Activated naive CD4-positive, alpha-beta T cell (primary cell): ENCODE measurements around the gene ITPR1.

Experiments
- DNase-seq, 4 experiments: peaks; one replicate each; lab custom pipeline; 2025; lab: John Stamatoyannopoulos, UW

Gene ITPR1

DNA sequence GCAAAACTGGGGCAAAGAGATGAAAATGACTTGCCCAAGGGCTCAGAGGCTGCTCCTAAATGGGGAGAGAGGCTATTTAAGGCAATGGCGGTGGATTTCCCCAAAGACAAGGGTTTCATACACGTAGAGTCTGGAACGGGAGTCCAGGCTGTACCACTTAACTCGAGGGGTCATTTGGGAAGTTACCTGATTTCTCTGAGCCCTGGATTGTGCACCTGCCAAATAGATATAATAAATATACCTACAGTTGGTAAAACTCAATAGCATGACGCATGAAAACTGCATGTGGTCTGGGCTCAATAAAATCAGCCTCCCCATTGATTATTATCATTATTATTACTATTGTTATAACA, 1.3 kb upstream of the ITPR1 start:
- no peak for DNase-seq

DNA sequence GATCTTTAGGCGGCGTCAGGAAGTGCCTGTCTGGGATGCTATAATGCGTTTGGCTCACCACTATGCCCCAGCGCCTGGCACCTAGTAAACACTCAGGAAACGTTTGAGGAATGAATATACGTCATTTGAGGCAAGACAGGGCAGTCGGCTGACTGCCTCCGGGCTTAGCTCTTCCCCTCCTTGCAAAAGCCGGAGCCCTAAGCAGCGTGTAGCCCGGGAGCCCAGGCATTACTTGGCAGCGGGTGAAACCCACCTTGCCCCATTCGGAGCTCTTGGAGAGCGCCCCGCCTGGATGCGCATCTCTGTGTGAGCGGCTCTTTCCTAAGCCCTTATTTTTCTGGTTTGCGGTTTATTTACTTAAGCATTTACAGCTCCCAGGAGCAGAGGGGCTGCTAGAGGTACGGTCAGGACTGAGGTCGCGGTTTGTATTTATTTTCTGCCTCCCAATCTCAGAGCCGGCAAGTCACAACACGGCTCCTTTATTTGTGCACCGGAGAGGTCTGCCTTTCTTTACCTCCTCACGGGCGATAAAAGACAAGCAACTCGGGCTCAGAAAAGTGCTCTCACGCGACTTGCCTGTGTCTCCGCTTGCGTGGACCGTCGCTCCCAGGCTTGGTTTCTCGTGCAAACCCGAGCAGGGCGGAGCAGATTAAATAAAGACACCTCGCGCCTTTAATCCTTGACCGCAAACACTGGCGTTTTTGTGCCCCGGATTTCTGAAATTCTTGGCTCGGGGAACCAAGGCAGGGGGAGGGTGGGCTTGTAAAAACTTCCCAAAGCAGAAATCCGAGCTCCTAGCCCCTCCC, 737 bp upstream of the ITPR1 start:
- peak; percentile 3 to 31 (median 18) for DNase-seq

DNA sequence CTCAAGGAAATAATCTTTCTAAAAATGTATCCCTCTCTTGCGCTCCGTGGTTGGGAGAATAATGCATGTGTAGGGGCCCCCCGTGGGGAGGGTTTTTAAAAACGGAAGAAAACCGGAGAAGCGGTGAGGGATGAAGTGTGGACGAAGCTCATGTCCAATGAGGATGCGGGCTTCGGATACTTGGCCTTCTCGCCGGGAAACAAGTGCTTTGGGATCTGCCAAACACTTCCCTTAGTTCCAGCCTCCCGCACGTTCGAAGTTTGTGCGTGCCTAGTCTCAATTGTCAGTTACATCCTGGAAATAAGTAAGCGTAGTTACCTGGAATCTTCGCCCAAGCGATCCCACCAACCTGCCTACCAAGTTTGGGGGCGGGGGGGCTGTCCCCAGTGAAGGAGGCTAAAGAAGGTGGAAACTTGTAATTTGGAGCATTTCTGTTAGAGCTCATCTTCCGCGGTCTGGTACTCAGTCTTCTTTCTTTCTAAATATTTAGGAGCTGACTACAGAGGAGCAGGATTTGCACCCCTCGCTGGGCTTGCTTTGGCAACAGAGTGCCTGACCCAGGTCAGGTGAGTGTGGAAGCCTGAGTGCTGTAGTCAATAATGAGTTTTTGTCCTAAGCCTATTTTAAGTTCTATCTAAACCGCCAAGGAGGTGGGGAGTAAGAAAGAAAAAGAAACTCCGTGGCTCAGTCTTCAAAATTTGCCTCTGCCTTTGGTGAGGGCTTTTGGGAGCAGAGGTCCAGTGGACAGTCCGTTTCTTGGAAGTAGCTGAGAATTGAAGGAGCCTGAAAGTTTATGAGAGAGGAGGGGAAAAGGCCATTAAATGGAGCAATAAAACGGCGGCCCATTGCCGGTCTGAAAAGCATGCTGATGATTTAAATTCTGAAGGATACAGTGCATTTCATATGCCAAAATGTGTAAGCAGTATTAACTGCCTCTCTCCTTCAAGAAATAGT, 1.1 kb downstream of the ITPR1 start:
- peak in 2 of 4 experiments; percentile 5 to 13 for DNase-seq

DNA sequence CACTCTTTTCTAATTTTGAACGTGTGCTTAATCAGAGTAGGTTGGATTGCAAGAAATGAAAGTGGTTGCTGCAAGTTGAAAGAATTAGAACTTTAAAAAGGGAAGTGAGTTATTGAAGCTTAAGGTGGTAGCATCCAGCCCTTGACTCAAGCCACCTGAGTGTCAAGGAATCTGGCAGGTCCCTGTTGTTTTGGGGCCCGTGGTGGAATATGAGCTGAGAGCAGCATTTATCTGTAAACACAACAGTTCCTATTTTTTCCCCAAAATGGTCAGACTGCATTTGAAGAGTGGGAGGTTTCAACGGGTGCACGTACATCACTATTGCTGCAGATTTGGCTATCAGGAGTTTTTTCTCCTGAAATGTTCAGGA, 1.7 kb downstream of the ITPR1 start:
- no peak for DNase-seq

DNA sequence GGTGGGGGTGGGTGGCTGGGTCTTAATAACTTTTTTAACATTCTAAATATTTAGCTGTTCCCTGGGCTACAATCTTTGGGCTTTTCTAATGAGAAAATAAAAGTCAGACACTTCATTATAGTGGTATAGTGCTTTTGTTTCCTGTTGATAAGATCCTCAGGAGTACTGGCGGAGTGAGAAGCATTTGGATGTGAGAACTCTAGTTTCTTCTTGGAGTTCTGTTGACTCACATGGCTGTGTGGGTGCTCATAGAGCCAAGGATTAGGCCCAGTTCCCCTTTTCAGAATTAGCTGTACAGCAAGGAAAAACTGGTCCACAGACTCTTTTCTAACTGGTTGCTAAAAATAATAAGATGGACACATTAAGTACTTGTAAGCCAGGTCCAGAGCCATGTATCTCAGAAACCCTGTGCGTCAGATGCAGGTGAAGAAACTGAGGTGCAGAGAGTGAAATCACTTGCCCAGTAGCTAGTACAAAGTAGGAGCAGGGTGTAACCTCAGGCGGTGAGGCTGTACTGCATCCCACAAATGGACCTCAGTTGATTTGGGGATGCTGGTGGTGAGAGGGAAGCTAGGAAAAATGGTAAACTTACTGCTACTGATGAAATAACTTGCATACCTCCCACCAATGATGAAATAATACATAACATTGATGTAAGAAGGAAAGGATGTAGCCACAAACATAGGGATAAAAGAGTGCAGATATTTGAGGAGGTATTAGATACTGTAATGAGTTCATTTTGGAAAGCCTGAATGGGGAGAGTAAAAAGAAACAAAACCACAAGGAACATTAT, 2.3 kb downstream of the ITPR1 start:
- no peak for DNase-seq

DNA sequence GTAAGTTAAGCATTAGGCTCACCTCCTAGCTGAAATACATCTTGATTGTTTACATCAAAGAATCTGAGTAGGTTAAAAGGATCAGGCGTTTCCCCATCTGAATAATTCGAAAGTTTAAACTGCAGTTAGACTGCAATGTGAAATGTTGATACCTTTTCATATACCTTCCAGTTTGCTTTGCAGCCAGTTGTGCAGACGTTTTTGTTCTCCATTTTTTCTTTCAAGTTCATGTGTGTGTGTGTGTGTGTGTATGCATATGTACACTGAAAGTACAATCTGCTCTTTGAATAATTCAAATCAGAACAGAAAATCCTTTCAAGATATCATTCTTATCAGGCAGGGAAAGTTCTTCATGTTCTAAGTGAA, 2.9 kb downstream of the ITPR1 start:
- no peak for DNase-seq

DNA sequence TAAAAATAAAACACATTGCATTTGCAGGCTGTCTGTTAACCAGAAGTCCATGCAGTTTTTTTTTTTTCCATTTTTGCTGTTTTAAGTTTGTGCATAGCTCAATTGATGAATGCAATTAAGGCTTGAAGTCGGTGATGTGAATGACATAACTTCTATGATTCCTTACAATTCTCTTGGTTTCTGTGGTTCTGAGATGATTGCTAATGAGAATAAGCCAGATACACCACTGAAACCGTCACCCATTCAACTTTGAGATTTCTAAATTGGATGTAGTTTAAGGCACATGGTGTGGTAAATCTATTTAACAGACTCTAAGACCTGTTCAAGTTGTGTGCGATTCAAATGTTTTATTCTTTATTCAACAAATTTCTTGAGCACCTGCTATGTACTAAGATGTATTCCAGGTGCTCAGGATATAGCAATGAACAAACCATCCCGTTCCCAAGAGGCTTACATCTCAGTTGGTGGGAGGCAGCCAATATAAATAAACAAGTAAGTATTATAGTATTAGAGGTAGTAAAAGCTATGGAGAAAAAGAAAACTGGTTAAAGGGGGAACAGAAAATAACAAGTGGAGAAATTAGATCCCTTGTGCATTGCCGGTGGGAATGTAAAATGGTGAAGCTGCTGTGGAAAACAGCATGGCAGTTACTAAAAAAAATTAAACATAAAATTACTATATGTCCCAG, 4.0 kb downstream of the ITPR1 start:
- DNase-seq: no peak

DNA sequence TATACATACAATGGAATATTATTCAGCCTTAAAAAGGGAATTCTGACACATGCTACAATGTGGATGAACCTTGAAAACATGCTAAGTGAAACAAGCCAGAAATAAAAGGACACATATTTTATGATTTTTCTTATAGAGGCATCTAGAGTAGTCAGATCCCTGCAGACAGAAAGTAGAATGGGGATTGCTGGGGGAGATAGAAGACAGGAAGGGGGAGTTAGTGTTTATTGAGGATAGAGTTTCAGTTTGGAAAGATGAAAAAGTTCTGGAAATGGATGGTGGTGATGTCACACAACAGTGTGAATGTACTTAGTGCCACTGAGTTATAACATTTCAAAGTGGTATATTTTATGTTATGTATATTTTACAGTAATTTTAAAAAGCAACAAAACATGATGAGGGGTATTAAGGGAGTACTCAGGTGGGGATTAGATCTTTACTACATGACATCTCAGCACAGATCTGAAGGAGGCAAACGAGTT, 4.7 kb downstream of the ITPR1 start:
- no peak for DNase-seq

DNA sequence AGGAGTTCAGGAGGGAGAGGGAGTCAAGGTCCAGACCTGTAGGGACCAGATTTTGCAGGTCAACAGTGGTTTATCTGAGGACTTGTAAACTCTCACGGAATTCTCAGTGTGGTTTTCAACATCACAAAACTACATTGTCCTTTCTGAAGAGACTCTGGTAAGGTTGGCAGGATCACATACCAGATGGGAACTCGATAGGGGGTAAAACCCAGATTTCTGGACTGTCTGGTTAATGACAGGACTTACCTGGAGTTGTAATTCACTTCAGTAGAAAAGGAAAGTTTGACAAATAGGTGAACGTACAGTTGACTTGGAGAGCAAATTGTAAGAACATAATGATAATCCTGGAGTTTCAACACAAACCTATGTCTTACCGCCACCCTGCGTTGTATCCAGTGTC, 5.3 kb downstream of the ITPR1 start:
- DNase-seq: no peak

DNA sequence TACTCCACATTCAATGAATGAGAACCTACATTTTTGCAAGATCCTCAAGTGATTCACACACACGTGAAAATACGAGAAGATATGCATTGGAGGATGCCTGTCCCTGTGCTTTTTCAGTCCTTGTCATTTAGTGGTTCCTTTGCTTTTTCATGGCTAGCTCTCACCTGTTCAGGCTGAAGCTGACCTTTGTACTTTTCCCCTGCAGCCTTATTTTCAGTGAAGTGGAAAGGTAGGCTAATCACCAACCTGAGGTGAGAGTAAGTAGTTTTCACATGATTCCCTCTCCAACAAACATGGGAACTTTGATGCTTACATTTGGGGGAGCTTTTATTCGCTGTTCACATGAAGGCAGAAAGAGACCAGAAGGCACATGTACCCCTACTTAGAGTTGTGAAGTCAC, 8.3 kb downstream of the ITPR1 start:
- DNase-seq: no peak

DNA sequence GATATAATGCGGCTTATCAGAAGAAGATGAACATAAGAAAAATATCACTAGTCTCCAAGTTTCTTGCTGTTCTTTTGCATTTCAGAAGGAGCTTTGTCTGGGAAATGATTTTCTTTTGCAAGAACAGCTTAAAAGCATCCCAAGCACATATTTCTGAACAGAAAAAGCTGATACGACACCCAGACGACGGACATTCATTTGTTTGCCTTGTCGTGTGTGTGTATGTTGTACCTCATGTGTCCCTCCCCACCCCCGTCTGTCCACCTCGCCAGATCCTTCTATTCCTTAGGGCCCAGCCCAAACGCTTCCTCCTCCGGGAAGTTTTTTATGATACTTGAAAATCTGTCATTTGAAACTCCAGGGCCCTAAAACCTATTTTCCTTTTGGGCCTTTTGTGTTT, 8.8 kb downstream of the ITPR1 start:
- no peak for DNase-seq

DNA sequence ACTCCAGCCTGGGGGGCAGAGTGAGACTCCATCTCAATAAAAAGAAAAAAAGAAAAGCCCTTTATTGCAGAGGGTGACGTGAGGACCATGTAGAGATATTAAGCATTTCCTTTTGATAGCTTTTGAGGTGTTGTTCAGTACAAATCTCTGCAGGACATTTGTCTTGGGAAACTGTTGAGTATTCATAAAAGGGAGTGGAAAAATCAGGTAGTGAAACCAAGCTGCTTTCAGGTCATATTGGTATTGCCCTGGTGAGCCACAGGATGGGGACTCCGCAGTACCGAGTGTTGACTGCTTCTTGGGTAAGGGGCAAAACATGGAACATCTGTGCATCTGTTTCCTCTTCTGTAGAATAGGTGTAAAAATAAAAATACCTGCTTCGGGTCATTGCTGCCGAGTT, 9.9 kb downstream of the ITPR1 start:
- no peak for DNase-seq

DNA sequence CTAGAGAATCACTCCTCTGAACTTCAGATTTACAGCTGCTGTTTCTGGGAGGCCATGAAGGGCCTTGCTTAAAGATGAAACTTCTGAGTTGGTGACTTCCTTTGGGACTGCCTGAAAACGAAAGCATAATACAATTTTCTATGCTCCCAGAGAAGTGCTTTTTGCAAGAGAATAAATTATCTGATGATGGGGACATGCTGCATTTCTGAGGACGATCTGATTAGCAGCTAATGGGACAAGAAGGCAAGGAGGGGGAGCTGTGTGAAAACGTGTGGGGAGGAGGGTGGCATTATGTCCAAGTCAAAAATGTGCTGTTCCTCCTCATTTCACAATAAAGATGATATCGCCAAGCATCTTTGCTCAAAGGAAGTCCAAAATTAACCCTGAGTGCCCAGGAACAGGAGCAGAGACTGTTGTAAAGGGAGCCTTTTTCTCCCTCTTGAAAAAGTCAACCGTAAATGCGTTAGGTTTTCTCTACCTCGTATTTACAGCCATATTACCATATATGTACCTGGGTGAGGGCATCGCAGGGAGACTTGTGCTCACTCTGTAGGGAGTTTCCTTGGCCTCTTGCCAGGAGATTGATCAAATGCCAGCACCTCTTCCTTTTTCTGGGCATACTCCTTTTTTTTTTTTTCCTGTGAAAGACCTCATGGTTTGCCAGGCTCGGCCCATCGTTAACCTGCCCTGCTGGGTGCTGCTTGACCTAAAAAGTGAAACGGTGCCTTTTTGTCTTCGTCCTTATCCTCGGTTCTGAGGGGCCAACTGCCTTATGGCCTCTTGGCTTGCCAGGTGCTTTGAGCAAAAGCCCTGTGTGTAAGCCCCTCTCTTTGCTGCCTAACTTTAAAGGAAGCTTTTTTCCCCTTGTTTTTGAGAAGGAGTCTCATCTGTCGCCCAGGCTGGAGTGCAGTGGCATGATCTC, 11.5 kb downstream of the ITPR1 start:
- DNase-seq: no peak

DNA sequence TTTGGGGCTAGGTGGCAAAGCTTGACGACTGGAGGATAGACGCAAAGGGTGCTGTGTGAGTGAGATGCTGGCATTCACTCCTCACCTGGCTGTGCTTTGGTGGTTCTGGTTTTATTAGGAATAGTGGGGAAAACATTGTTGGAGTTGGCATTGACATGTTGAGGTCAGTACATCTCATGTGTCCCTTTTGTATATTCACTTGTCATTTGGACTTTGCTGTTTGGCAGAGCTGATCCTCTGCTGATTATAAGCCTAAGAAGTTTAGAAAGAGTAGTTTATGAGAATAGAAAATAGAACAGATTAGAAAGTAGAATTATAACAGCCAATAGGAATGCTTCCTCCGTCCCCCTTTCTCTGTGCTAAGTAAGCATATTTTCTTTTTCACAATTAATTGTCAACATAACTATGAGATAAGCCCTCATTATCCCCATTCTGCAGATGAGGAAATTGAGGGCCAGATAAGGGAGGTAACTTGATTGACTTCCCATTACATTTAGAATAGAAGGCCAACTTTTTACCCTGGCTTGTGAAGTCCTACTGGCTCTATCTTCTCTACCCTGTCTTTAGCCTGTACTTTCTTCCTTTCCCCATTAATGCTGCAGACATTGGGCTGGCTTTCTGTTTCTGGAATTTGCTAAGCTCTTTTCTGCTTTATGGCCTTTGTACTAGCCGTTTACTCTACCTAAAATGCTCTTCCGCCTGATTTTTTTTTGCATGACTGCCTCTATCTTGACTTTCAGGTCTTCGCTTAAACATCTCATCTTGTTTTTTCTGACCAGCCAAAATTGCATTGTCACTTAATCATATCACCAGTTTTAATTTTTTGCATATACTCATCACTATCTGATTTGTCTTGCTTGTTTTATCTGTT, 12.8 kb downstream of the ITPR1 start:
- DNase-seq: no peak

DNA sequence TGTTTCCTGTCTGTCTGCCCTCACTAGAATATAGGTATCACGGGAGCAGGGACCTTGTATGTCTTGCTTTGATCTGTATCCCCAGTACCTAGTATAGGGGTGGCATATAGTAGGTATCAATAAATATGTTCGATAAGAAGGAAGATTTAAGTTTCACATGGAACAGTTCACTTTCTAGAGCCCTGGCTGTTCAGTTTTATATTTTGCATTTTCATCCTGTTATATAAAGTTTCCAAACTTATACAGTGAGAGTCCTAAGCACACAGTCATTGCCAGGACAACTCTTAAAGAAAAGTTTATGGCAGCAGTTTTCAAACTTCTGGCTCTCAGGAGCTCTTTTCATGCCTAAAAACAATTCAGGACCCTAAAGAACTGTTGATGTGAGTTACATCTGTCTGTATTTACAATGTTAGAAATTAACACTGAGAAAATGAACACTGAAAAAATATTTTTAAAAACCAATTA, 13.4 kb downstream of the ITPR1 start:
- DNase-seq: no peak

DNA sequence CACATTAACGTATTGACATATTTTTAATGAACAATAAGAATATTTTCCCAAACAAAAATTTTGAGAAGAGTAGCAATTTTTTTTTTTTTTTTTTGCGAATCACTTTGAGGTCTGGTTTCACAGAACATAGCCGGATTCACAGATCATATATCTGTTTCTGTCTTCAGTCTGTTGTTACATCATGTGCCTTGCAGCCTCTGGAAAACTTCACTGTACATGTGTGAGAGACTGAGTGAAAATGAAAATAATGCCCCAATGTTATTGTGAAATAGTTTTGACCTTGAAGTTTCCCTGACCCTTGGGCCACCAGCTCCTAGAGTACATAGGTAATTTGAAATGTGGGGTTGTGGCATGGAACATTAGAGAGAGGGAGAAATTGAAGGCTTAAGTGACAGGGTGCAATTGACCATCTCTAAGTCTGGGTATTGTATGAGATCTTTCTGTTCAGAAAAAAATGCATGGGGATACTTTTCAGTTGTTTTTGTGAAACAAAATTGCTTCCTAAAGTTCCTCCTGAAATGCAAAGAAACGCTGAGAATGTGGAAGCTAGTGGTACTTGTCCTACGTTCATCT, 14.0 kb downstream of the ITPR1 start:
- DNase-seq: no peak

DNA sequence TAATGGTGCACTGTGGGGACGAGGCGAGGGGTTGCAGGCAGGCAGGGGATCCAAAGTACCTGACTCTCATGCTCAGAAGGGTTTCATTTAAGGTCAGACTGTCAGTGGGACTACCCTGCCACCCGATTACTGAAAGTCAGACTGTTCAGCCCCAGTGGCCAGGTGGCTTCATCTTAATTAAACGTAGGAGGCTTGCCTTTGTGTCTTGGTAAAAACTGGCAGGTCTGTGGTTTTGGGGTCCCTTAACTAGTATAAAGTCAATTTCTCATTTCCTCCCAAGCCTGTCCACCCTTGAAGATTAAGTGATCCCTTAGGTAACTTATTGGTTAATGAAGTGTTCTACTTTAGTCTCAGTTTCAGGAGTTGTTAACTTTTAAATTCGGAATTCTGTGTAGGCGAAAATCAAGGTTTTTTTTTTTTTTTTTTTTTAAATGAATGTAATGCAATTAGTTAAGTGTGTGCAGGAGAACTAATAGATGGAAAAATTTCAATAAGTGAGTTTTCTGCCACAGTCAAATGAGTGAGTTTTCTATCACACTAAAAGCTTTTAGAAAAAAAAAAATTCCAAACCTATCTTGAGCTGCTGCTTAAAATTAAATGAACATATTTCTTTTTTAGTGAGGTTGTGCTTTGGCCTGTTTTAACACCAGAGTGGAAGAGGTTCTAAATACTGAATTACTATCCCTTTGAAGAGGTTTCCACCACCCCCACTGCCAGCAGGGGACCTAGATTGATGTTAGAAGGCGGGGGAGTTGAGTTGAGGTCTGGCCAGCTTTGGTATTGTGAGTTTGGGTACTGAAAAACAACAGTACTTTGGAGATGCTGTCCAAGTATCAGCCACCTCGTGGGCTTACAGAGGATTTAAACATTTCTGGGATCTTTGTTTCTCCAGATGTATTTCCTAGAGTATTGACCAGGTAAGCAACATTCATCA, 15.2 kb downstream of the ITPR1 start:
- DNase-seq: no peak

DNA sequence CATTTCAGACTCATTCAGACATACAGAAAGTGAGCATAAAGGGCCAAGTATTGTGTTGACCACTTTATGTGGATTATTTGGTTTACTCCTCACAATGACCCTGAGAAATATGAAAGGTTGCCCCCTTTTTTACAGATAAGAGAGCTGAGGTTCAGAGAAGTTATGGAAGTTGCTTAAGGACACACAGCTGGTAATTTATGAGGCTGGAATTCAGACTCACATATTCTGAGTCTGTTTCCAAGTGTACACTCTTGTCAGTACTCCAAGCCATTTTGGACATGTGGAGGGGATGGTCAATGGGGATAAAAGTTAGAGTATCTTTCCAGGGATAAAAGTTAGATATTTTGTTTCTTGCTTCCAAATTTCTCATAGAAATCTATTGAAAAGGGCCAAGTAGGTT, 15.9 kb downstream of the ITPR1 start:
- no peak for DNase-seq
